GM21367 (cell line): ENCODE data around the gene PITHD1.
"Not testable (repeated sequence)": the region's sequence is repeated elsewhere in the genome, so short reads cannot be mapped to it uniquely, and the experiment has no call there.

ENCODE experiments used
- ATAC-seq: cut with Tn5 transposase; IDR thresholded peaks from one replicate; pipeline ENCODE4 v1.9.1; 2021; ENCODE audit not compliant: unreplicated experiment

Gene PITHD1

DNA sequence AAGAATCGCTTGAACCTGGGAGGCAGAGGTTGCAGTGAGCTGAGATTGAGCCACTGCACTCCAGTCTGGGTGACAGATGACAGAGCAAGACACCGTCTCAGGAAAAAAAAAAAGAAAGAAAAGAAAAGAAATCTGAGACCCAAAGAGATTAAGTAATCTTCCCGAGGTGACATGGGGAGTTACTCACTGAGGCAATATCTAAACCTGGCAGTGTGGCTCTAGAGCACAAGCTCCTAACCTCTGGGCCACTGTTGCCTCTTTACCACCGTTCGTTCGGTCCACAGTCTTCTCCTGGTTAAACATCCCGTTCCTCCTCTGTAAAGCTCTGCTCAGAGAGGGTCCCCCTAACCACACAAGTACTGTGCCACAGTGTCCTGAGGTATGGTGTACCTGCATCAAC lies 45.5 kb downstream of the PITHD1 start:
- no peak for ATAC-seq

DNA sequence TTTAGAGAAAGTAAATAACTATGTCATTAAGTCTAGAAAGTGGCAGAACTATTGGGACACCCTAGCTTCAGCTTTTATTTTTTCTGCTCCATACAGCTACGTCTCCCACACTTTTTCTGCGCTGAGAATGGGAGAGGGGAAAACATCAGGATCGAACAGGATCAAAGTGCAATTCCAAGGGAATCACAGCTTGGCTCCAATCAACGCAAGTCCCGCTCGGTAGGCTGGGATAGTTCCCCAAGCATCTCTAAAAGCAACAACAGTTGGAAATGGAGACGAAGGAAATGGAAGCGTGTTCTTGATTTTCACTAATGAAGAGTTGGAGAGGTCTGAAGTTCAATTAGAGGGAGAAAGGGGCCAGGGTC lies 46.5 kb downstream of the PITHD1 start:
- ATAC-seq: no peak

DNA sequence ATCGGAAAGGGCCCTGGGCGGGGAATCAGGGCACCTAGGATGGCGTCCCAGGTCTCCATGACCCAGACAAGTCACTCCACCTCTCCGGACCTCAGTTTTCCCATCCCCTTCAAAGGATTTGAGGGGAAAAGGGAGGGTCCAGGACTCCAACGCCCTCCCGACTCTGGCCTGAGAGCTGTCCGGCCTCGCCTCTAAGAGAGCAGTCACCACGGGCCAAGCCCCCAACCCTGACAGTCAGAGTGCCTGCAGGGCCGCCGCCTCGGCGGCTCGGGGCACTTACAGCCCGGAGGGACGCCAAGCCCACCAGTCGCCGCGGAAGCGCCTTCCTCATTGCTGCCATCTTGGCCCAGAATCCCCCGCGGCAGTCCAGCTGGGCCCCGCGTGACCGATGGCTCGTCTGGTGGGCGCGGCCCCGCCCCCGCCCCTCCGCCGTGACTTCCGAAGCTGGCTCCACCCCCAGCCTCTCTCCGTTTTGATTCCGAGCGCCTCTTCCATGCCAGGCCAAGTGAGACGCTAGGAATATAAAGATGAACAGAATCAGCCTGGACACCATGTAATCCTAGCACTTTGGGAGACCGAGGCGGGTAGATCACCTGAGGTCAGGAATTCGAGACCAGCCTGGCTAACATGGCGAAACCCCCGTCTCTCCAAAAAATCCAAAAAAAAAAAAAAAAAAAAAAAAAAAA lies 47.0 kb downstream of the PITHD1 start, which contains the start of gene HMGCL:
TSS of gene HMGCL (minus strand) at position 354 of the 686 bp plus-strand sequence. CDS start at position 340, 14 bp downstream.
- peak; percentile 73 for ATAC-seq

DNA sequence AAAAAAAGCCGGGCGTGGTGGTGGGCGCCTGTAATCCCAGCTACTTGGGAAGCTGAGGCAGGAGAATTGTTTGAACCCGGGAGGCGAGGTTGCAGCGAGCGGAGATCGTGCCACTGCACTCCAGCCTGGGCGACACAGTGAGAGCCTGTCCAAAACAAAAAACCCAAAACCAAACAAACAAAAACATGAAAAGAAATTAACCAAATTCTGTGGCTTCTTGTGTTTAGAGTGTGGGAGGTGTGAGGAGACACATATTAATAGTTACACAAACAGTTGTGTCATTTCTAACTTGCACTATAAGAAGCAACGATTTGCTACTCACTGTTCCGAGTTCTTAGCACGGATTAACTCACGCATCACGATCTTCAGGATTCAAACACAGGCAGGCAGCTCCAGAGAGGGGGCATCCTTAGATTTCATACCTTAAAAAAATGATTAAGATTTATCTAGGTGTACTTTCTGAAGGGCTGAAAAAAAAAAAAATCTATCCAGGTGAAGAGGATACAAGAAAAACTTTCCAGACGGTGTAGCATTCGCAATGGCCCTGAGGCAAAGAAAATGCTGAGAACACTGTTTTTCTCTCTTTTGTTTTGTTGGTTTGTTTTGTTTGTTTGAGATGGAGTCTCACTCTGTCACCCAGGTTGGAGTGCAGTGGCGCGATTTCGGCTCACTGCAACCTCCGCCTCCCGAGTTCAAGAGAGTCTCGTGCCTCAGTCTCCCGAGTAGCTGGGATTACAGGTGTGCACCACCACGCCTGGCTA lies 47.7 kb downstream of the PITHD1 start:
- ATAC-seq: no peak

DNA sequence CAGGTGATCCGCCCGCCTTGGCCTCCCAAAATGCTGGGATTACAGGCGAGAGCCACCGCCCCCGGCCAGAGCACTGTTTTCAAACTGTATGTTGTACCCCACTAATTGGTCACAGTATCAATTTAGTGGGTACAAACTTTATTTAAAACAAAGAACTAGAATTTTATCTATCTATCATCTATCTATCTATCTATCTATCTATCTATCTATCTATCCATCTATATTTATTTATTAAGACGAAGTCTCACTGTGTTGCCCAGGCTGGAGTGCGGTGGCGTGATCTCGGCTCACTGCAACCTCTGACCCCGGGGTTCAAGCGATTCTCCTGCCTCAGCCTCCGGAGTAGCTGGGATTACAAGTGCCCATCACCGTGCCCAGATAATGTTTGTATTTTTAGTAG lies 48.4 kb downstream of the PITHD1 start:
- not testable (repeated sequence) for ATAC-seq

DNA sequence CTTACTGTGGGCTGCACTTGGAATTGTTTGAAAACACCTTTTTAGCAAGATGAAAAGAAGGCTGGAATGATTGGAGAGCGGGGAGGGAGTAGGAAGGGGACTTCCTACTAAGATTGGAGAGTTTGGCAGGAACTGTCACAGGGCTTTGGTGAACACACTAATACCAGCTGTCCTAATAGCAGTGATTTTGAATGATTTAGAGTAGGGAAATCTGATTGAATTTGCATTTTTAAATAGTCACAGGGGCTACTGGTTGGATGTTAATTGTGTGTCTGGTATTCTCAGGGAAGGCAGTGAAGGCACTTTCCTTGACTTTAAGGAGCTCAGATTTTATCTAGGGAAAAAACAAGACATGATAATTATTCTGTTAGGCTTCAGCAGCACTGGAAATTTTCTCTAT lies 49.5 kb downstream of the PITHD1 start:
- ATAC-seq: no peak

DNA sequence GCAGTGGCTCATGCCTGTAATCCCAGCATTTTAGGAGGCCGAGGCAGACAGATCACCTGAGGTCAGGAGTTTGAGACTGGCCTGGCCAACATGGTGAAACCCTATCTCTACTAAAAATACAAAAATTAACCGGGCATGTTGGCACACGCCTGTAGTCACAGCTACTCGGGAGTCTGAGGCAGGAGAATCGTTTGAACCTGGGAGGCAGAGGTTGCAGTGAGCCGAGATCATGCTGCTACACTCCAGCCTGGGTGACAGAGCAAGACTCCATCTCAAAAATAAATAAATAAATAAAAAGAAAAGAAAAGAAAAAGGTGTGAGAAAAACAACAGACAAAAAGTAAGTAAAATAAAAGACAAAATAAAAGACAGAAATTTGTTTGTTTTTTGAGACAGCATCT lies 55.9 kb downstream of the PITHD1 start:
- ATAC-seq: not testable (repeated sequence)

DNA sequence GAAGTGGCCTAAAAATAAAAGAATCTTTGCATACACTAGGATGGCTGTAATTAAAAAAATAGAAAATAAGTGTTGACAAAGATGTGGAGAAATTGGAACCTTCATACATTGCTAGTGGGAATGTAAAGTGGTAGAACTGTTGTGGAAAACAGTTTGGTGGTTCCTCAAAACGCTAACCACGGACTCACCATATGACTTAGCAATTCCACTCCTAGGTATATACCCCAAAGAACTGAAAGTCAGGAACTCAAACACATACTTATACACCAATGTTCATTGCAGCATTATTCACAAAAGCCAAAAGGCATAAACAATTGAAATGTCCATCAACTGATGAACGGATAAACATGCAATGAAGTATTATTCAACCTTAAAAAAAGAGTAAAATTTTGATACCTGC lies 57.8 kb downstream of the PITHD1 start:
- ATAC-seq: no peak
